ENCODE data around the gene NEK1. TPM values are rescaled to one million over a fixed set of nuclear protein-coding genes. Genes with fewer than 3 reads are reported as not detected.
A peak's percentile ranks its signal among the peaks of the same experiment; 100 is the strongest.

NEK1 gene
- polyA plus RNA-seq, 1 donor (not counting 4 experiments of a cell fraction or from before 2014, with no cell fraction given) = 7.8 TPM

- Histone ChIP-seq H4K20me1 (ENCODE audit: control insufficient read depth, extremely low read depth, insufficient read depth, low read length) (no peaks in the 10 kb centered on the region), H3K4me3 (ENCODE audit: control insufficient read depth in 2 of 3, extremely low read depth in 1 of 3, insufficient read depth in 2 of 3, low read depth in 1 of 3, low read length in 3 of 3) (no peak overlapping the region), H3K4me1 (ENCODE audit: control insufficient read depth, extremely low read depth, insufficient read depth, low read length) (peaks cover 12% of the 10 kb centered on the region), H3K9me3 (ENCODE audit: control insufficient read depth, low read depth, low read length) (no peaks in the 10 kb centered on the region), H3K9me1 (ENCODE audit: control insufficient read depth, extremely low read depth, insufficient read depth, low read length) (no peaks in the 10 kb centered on the region), H3K9ac (ENCODE audit: control insufficient read depth, extremely low read depth, insufficient read depth, low read length) (no peak overlapping the region), H3K27me3 (ENCODE audit: control insufficient read depth, extremely low read depth, insufficient read depth, low read length) (no peaks in the 10 kb centered on the region), H3K36me3 (ENCODE audit: control insufficient read depth in 2 of 2, extremely low read depth in 1 of 2, insufficient read depth in 2 of 2, low read length in 2 of 2) (no peaks in the 10 kb centered on the region), H3K27ac (ENCODE audit: control insufficient read depth, insufficient read depth, low read length) (peak overlapping the region; percentile 55), H3K4me2 (ENCODE audit: control insufficient read depth, extremely low read depth, insufficient read depth, low read depth, low read length) (no peak overlapping the region), H3K79me2 (ENCODE audit: control insufficient read depth, insufficient read depth, low read length) (no peaks in the 10 kb centered on the region), H2AFZ (ENCODE audit: control insufficient read depth, low read length) (no peak overlapping the region)
- DNase-seq (ENCODE audit: low read depth, low spot score) (no peak), FAIRE-seq (no peak)
- TF ChIP-seq CTCF (optimal IDR thresholded peaks at IDR 0.05 in 1 of 3, IDR thresholded peaks at IDR 0.05 in 1 of 3, conservative IDR thresholded peaks at IDR 0.05 in 1 of 3; ENCODE audit: extremely low read depth in 1 of 3, insufficient read depth in 2 of 3, low read length in 3 of 3) (no peak), EZH2 (IDR thresholded peaks at IDR 0.05; ENCODE audit: low read length) (no peak)
- dilution Hi-C loops (cut with MboI; ENCODE audit: extremely low pct_ligation_motif_present, low sequenced_read_pairs) = no loop called here
These were observed 228.7 kb downstream of the NEK1 start for GRCh38 chr4:169383724-169384123.

GRCh38 chr4:169379688-169380087, 232.7 kb downstream of the NEK1 start:
- FAIRE-seq (no peak), DNase-seq (ENCODE audit: low read depth, low spot score) (no peak)
- no peaks in the 10 kb centered on the region for H4K20me1 ChIP-seq (ENCODE audit: control insufficient read depth, extremely low read depth, insufficient read depth, low read length)
- dilution Hi-C loops (cut with MboI; ENCODE audit: extremely low pct_ligation_motif_present, low sequenced_read_pairs) = no loop called here
- TF ChIP-seq EZH2 (IDR thresholded peaks at IDR 0.05; ENCODE audit: low read length) (no peak), CTCF (optimal IDR thresholded peaks at IDR 0.05 in 1 of 3, IDR thresholded peaks at IDR 0.05 in 1 of 3, conservative IDR thresholded peaks at IDR 0.05 in 1 of 3; ENCODE audit: extremely low read depth in 1 of 3, insufficient read depth in 2 of 3, low read length in 3 of 3) (no peak)
- no peak overlapping the region for H2AFZ ChIP-seq (ENCODE audit: control insufficient read depth, low read length)
- no peaks in the 10 kb centered on the region for H3K9me3 ChIP-seq (ENCODE audit: control insufficient read depth, low read depth, low read length)
- no peak overlapping the region for H3K9ac ChIP-seq (ENCODE audit: control insufficient read depth, extremely low read depth, insufficient read depth, low read length)
- H3K4me3 ChIP-seq (ENCODE audit: control insufficient read depth in 2 of 3, extremely low read depth in 1 of 3, insufficient read depth in 2 of 3, low read depth in 1 of 3, low read length in 3 of 3) = no peak overlapping the region
- no peaks in the 10 kb centered on the region for H3K9me1 ChIP-seq (ENCODE audit: control insufficient read depth, extremely low read depth, insufficient read depth, low read length)
- no peak overlapping the region for H3K4me2 ChIP-seq (ENCODE audit: control insufficient read depth, extremely low read depth, insufficient read depth, low read depth, low read length)
- H3K36me3 ChIP-seq (ENCODE audit: control insufficient read depth in 2 of 2, extremely low read depth in 1 of 2, insufficient read depth in 2 of 2, low read length in 2 of 2) = no peaks in the 10 kb centered on the region
- no peaks in the 10 kb centered on the region for H3K27me3 ChIP-seq (ENCODE audit: control insufficient read depth, extremely low read depth, insufficient read depth, low read length)
- H3K27ac ChIP-seq (ENCODE audit: control insufficient read depth, insufficient read depth, low read length) = no peak overlapping the region
- no peaks in the 10 kb centered on the region for H3K79me2 ChIP-seq (ENCODE audit: control insufficient read depth, insufficient read depth, low read length)
- H3K4me1 ChIP-seq (ENCODE audit: control insufficient read depth, extremely low read depth, insufficient read depth, low read length) = peaks cover 12% of the 10 kb centered on the region

All from keratinocyte (primary cell).